ENCODE results near the gene KIZ.
"Not testable (repeated sequence)": the region's sequence is repeated elsewhere in the genome, so short reads cannot be mapped to it uniquely, and the experiment has no call there.

KIZ gene

GRCh38 chr20:21232546-21233280, 106.8 kb downstream of the KIZ start:
- no peak for DNase-seq

DNA sequence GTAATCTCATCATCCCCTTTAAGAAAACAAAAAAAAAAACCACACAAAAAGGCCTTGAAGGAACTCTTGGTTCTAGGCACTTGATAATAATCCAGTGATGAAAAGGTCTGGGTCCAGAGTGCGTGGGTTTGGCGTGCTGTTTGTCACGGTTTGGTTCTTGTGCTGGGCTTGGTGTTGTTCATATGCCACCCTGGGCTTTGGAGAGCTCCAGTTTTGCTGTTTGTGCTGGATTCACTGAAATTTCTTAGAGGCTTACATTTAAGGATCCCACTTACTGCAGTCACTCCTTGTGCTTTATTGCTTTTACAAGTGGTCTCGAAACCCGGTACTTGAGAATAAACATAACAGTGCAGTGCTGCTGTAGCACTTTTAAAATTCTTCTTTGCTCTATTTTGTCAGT, 108.4 kb downstream of the KIZ start:
- DNase-seq = no peak

GRCh38 chr20:21234806-21235483, 109.1 kb downstream of the KIZ start:
- no peak for DNase-seq

DNA sequence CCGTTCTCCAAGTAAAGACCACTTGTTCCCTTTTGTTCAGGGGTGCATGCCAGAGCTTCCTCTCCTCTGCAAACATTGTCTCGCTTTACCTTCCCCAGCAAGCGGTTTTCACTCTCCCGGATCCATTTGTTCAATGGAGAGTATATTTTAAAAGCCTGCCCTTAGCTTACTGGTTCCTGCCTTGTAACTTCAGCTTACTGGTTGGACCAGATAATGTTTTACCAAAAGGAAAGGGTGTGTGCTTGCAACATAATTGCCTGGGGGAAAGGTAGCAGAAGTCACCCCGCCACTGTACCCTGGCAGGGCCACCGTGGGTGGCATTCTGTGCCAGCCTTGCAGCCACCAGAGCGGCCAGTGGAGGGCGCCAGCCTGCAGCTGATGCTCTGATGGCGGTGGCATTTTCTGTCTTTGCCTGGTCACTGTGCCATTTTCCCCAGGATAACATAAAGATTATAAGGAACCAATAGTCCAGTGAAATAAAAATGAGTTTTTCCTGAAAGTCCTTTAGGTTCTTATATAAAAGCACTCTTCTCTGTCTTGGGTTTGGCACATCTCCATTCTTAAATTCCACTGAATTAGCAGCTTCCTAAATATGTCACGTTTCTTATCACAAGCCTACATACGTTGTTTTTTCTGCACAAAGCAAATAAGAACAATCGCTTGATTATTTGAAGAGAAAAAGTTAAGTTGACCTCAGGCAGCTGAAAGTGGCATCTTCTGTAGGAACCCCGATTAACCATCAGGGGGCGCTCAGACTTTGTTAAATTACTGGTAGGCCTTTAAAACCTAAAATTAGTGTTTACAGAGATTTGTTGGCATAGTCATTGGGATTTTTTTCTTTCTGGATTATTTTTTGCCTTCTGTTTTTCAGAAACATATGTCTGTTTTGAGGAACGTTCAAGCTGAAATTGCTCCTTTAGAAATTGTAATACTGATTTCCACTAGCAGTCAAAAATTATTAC, 109.9 kb downstream of the KIZ start:
- DNase-seq = peak; percentile 84

- no peak for DNase-seq
These were observed 112.3 kb downstream of the KIZ start for GRCh38 chr20:21237956-21238799.

GRCh38 chr20:21238818-21239536, 113.1 kb downstream of the KIZ start:
- no peak for DNase-seq

GRCh38 chr20:21240394-21240793, 114.5 kb downstream of the KIZ start:
- no peak for DNase-seq

DNA sequence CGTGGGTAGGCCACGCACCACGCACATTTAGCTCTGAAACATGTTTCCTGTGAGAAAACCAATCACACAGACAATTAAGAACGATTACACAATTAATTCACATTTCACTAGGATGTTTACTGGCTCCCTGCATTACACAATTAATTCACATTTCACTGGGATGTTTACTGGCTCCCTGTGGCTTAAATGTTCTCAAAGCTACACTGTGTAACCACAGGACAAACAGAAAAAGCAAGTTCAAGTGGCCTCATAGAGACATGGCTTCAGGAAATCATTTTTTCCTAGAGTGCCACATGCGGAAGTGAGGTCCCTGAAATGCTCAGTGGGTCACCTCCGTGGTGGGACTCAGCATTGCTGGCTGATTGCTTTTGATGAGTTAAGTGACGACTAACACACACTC, 115.5 kb downstream of the KIZ start:
- no peak for DNase-seq

DNA sequence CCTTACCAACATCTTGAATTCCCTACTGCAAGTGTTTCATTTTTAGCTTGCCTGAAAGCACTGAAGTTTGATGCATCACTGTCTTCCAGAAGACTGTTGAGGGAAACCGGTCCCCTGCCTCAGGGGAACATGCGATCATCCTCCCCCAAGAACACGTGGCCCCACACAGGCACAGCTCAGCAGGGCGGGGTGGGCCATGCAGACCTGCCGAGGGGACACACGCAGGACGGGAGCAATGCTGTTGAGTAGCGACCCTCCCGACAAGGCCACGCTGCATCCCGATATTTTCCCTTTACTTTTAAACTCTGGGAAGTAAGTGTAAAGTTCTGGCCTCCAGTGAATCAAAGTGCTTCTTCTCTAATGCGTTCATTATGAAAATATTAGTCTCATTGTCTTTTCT, 117.9 kb downstream of the KIZ start:
- no peak for DNase-seq

DNA sequence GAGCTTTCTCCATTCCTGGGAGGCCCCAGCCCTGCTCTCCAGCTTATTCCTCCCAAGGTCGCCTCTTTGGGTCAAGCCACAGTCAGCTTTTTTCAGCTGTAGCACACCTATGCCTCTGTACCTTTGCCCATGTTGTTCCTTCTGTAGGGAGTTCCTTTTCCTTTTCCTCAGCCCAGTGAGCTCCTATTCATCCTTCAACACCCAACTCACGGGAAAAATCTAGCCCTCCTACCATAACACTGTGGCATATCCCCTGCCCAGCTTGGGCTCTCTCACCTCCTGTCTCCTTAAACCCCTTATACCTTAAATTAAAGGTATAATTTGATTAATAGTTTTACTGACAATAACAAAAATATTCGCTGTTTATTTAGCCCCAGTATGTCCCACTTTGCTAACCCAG, 118.9 kb downstream of the KIZ start:
- DNase-seq = no peak

DNA sequence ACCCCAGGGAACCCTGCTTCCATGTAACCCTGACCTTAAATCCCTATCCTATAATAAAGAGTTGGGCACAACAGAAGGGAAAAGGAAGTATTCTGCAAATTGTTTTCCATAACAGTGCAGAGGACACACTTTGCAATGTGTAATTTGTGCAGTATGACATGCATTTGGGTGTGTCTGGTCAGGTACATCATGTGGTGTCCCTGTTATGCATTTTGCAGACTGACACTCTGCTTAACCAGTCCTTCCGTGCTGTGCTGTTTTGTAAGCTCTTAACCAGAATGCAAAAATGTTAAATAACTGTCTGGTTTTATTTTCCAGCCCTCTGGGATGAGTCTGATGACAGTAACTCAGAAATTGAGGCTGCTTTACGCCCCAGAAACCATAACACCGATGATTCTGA, 120.3 kb downstream of the KIZ start:
- DNase-seq = no peak

- not testable (repeated sequence) for DNase-seq
These were observed 121.8 kb downstream of the KIZ start for GRCh38 chr20:21247603-21248095.

- no peak for DNase-seq
These were observed 125.4 kb downstream of the KIZ start for GRCh38 chr20:21251278-21251677.

DNA sequence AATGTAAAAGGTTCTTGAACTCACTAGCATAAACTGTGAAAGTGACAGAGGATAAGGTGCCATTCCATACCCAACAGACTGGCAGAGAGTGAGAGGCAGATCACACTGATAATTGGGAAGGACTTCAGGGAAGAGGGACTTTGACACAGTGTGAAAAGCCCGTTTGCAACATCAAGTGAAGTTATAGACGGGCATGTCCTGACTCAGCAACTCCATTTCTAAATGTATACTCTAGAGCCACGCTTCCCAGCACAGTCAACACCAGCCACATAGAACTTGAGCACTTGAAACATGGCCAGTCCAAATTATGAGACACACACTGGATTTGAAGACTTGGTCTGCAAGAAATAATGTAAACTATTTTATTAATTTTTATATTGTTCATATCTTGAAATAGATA, 131.3 kb downstream of the KIZ start:
- no peak for DNase-seq

DNA sequence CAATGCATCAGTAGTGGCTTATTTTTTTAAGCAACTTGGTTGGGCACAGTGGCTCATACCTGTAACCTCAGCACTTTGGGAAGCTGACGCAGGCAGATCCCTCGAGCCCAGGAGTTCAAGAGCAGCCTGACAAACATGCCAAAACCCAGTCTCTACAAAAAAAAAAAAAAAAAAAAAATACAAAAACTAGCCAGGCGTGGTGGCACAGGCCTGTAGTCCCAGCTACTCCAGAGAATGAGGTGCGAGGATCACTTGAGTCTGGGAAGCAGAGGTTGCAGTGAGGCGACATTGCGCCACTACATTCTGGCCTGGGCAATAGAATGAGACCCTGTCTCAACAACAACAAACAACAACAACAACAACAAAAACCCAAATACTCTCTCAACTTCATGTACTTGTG, 132.5 kb downstream of the KIZ start:
- DNase-seq = no peak

DNA sequence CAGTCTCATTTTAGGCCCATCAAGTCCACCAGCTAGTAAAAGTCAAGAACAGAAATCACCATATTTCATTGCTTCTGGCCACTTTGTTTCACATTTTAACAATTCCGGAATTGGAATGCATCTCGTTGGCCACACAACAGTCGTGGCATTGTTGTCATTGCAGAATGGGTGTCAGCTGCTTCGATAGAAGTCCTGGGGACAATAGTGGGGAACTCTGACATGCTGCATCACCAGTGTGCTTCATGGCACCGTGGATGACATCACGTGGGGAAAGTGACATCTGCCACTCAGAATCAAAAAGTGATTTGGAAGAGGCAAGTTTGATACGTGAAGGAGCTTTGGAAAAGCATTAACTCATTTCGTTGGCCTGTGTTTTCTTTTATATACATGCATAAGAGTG, 133.5 kb downstream of the KIZ start:
- DNase-seq = no peak

- no peak for DNase-seq
These were observed 136.9 kb downstream of the KIZ start for GRCh38 chr20:21262812-21263211.

DNA sequence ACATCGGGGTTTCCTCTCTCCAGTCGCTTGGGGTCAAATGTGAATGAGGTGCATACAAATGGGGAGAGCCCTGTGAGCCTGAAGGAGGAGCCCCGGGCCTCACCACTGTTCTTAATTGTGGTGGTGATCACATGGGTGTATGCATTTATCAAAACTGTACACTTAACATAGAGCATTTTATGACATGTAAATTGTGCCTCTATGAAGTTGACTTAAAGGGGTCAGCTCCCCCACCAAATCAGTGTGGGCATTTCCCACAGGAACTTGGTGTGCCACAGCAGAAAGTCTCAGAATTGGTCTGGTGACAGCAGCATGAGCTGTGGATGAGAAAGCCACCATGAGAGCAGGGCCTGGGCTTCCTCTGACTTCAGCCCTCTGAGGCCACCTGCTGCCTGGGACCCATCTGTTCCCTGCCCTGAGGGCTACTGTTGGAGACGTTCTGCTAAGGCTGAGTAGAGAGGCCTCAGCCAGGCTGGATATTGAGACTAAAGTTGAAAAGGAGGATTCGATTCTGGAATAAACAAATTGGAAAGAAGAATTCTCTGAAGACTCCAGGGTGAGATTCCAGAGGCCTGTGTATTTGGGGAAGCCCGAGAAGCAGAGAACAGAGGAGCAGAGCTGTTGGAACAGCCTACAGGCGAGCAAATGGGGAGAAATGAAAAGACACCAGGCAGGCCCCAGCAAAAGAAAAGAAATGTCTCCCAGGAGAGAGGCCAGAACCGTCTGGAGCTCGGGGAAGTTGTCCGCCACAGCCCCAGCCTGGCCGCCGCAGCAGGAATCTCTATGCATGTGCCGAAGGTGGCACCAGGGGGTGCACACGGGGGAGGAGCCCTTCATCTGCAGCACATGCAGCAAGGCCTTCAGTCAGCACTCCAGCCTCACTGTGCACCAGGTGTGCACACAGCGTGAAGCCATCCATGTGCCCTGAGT, 139.6 kb downstream of the KIZ start:
- DNase-seq = no peak

- DNase-seq = no peak
These were observed 140.3 kb downstream of the KIZ start for GRCh38 chr20:21266191-21266536.

- DNase-seq = no peak
These were observed 143.9 kb downstream of the KIZ start for GRCh38 chr20:21269772-21270171.

DNA sequence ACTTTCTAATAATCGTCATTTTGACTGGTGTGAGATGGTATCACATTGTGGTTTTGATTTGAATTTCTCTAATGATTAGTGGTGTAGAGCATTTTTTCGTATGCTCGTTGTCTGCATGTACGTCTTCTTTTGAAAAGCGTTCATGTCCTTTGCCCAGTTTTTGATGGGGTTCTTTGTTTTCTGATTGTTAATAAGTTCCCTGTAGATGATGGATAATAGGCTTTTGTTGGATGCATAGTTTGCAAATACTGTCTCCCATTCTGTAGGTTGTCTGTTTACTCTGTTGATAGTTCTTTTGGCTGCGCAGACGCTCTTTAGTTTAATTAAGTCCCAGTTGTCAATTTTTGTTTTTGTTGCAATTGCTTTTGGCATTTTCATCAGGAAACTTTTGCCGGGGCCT, 144.9 kb downstream of the KIZ start:
- no peak for DNase-seq

Measured in hematopoietic multipotent progenitor cell treated with erythropoietin and hydrocortisone succinate and interleukin-3 and kit ligand, for 6 days (in vitro differentiated cells).